ENCODE results near the gene LRRC8E.
"Not testable (repeated sequence)": the region's sequence is repeated elsewhere in the genome, so short reads cannot be mapped to it uniquely, and the experiment has no call there.

The LRRC8E gene

GRCh38 chr19:7920519-7921301, 32.4 kb downstream of the LRRC8E start:
- DNase-seq (ENCODE audit: low spot score), result peak; percentile 98

GRCh38 chr19:7921302-7921966, 33.1 kb downstream of the LRRC8E start:
- no peak for DNase-seq (ENCODE audit: low spot score)

GRCh38 chr19:7921967-7922835, 33.9 kb downstream of the LRRC8E start:
- no peak for DNase-seq (ENCODE audit: low spot score)

- no peak for DNase-seq (ENCODE audit: low spot score)
These were observed 34.5 kb downstream of the LRRC8E start for GRCh38 chr19:7922836-7923195.

- no peak for DNase-seq (ENCODE audit: low spot score)
These were observed 35.2 kb downstream of the LRRC8E start for GRCh38 chr19:7923295-7924191.

GRCh38 chr19:7924241-7924640, 35.9 kb downstream of the LRRC8E start:
- no peak for DNase-seq (ENCODE audit: low spot score)

- DNase-seq (ENCODE audit: low spot score), result no peak
These were observed 36.4 kb downstream of the LRRC8E start for GRCh38 chr19:7924651-7925170.

- peak; percentile 92 for DNase-seq (ENCODE audit: low spot score)
These were observed 37.0 kb downstream of the LRRC8E start for GRCh38 chr19:7925171-7925851.

- peak; percentile 90 for DNase-seq (ENCODE audit: low spot score)
These were observed 37.9 kb downstream of the LRRC8E start, which contains the start of gene CTXN1 for GRCh38 chr19:7926021-7926726. Gene CTXN1 (minus strand): TSS chr19:7926135. CDS start chr19:7925538, 597 bp downstream.

- DNase-seq (ENCODE audit: low spot score), result no peak
These were observed 38.7 kb downstream of the LRRC8E start for GRCh38 chr19:7926727-7927604.

- DNase-seq (ENCODE audit: low spot score), result no peak
These were observed 39.5 kb downstream of the LRRC8E start for GRCh38 chr19:7927605-7928333.

GRCh38 chr19:7928334-7928706, 40.0 kb downstream of the LRRC8E start:
- DNase-seq (ENCODE audit: low spot score), result no peak

- DNase-seq (ENCODE audit: low spot score), result peak; percentile 83
These were observed 40.7 kb downstream of the LRRC8E start for GRCh38 chr19:7928741-7929701.

GRCh38 chr19:7930030-7930429, 41.7 kb downstream of the LRRC8E start:
- DNase-seq (ENCODE audit: low spot score), result not testable (repeated sequence)

- no peak for DNase-seq (ENCODE audit: low spot score)
These were observed 42.5 kb downstream of the LRRC8E start for GRCh38 chr19:7930765-7931164.

GRCh38 chr19:7931221-7932061, 43.1 kb downstream of the LRRC8E start:
- DNase-seq (ENCODE audit: low spot score), result no peak
